HTR-8/SVneo (cell line): ENCODE results near the gene PRUNE1.
A peak's percentile ranks its signal among the peaks of the same experiment; 100 is the strongest.

Experiments used
- DNase-seq: peaks from one replicate; pipeline ENCODE4 v3.0.0; 2011; ENCODE audit warnings: low spot score, mixed read lengths; ENCODE audit not compliant: insufficient read length
- FAIRE-seq: peaks from 2 replicates; lab custom pipeline; 2011; peaks lifted over from hg19 to GRCh38; lab: Jason Lieb, UNC

PRUNE1 gene, protein sequence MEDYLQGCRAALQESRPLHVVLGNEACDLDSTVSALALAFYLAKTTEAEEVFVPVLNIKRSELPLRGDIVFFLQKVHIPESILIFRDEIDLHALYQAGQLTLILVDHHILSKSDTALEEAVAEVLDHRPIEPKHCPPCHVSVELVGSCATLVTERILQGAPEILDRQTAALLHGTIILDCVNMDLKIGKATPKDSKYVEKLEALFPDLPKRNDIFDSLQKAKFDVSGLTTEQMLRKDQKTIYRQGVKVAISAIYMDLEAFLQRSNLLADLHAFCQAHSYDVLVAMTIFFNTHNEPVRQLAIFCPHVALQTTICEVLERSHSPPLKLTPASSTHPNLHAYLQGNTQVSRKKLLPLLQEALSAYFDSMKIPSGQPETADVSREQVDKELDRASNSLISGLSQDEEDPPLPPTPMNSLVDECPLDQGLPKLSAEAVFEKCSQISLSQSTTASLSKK

DNA sequence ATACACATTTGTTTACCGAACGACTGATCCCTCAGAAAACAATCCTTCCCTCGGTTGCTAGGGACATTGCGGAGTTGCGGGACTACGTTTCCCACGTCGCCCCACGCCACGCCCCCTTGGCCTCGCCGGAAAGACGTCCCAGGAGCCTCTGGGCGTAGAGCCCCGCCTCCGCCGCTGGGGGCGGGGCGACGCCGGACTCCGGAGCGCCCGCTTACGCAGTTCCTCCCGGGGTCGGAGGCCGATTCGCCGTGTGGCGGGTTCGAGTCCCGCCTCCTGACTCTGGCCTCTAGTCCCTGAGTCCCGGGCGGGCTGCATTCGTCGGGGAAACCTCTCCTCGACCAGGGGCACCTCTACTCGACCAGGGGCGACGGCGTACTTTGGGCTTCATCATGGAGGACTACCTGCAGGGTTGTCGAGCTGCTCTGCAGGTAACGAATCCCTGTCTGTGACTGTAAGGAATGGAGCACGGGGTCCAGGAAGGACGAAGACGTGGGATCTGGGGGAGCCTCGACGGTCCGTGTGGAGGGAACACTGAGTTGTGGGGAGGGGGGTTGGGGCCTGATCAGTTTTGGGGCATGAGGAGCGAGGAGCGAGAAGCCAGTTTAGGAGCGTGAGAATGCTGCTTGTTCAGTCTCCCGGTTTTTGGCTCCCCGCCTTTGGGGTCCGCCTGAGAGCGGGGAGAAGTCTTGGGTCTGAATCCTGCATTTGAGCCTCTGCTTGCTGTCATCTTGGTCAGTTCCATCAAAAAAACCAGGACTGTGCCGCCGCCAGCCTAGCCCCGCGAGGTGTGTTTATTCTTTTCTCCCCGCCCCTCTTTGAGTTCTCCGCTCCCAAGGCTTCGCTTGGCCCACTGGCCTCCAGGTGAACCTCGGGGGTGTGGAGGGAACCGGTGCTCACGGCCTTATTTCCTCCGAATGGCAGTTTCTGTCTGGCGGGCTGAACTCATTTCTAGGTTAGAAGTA lies at the start of gene PRUNE1:
Gene PRUNE1, plus strand, starts transcription at position 206 of the 962 bp plus-strand sequence. Its CDS starts 184 bp downstream, at position 390.
- DNase-seq (peak; percentile 96), FAIRE-seq (no peak)

DNA sequence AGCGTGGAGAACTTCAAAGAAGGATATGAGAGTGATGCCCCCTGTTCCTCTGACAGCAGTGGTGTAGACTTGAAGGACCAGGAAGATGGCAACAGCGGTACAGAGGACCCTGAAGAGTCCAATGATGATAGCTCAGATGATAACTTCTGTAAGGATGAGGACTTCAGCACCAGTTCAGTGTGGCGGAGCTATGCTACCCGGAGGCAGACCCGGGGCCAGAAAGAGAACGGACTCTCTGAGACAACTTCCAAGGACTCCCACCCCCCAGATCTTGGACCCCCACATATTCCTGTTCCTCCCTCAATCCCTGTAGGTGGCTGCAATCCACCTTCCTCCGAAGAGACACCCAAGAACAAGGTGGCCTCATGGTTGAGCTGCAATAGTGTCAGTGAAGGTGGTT lies 47.6 kb upstream of the PRUNE1 start:
- FAIRE-seq (no peak), DNase-seq (no peak)

DNA sequence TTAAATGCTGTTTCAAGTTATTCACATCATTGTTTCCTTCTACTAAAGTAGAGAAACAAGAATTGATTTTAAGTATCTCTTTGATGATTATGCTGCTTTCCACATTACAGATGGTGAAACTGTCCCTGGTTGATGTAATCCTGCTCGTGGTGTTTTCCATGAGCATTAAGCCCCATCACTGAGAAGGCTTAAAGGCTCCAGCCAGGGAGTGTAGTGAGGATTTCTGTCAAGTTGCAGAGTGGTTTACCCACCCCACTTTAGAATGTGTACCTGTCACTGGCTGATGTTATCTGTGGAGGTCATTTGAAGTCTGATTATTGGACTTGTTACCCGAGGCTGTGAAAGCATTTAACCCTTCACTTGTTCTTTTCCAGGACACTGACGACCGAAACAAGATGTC lies 46.5 kb upstream of the PRUNE1 start:
- no peak for DNase-seq
- no peak for FAIRE-seq

DNA sequence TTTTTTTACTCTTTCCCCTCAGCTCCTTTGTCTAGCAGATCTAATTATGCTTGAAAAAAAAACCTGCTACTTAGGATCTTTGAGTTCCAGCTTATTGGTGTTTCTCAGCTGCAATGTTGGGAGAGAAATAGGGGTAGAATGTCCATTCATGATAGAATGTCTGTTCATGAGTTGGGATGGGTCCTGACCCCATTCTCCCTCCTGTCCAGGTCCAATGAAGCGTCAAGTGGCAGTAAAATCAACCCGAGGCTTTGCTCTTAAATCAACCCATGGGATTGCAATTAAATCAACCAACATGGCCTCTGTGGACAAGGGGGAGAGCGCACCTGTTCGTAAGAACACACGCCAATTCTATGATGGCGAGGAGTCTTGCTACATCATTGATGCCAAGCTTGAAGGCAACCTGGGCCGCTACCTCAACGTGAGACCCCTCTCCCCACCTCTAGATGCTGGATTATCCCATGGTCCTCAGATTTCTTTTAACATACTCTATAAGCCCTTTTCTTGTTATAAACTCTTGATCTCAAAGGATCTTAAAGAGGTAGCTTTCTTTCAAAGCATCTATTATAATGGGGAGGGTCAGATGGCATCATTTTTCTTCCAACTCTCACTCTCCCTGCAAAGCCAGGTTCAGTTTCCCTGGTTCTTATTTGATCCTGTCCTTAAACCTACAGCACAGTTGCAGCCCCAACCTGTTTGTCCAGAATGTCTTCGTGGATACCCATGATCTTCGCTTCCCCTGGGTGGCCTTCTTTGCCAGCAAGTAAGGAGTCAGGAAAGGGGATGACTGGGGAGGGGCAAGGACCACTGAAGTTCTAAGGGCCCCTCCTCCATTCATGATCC lies 44.7 kb upstream of the PRUNE1 start:
- FAIRE-seq (no peak), DNase-seq (no peak)

DNA sequence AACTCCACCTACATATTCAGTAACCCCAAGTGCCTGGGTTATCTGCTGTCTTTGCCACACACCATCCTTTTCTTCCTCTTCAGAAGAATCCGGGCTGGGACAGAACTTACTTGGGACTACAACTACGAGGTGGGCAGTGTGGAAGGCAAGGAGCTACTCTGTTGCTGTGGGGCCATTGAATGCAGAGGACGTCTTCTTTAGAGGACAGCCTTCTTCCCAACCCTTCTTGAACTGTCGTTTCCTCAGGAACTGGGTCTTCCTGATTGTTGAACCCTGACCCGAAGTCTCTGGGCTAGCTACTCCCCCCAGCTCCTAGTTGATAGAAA lies 44.1 kb upstream of the PRUNE1 start:
- FAIRE-seq, result no peak
- DNase-seq, result no peak

DNA sequence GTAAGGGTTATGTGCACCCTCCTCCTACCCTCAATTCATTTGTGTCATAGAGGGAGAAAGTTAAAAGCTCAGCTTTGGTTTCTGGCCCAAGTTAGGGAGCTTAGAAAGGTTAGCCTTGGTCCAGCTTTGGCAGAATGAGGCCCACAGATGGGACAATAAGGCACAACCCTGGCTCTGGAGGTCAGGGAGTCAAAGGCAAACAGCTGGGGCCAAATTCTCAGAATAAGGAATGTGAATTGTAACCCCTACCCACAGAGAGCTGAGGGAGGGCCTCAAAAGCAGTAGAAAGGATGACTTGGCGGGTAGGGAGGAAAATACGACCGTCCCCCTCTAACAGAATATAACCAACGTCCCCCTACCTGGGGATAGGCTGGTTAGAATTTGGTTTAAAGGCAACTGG lies 42.6 kb upstream of the PRUNE1 start:
- no peak for DNase-seq
- FAIRE-seq, result no peak

DNA sequence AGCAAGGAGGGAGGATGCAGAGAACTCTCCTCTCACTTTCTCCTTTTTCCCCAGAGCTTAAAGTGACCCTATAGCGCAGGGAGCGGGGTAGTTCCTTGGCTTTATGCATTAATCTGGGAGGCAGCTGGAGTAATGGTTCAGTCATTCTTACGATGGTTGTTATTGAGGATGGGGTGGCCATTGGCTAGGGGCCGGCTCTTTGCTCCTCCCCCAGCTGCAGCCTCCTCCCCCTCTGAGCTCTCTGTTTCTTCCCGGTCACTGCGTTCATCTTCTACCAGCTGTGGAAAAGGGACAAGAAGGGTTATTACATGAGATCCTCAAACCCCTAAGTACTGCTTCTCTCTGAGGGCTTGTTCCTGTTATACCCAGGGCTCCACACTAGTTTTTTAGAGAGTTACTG lies 42.2 kb upstream of the PRUNE1 start:
- FAIRE-seq (no peak), DNase-seq (no peak)

DNA sequence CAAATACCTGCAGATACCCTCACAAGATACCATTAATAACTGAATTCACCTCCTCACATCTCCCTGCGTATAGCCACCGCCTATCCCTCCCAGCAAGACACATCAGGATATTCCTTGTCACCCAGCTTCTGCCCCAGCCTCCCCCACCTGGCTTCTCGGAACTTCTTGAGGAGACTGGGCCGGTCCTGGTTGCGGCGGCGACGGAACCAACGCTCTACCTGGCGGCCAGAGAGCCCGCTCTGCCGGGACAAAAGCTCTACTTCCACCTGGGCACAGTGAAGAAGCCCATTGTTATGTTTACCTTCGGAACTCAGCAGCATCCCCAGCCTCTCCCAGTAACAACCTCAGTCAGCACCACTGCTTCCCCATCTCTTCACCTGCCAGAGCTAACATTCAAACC lies 40.3 kb upstream of the PRUNE1 start:
- no peak for FAIRE-seq
- DNase-seq, result no peak

DNA sequence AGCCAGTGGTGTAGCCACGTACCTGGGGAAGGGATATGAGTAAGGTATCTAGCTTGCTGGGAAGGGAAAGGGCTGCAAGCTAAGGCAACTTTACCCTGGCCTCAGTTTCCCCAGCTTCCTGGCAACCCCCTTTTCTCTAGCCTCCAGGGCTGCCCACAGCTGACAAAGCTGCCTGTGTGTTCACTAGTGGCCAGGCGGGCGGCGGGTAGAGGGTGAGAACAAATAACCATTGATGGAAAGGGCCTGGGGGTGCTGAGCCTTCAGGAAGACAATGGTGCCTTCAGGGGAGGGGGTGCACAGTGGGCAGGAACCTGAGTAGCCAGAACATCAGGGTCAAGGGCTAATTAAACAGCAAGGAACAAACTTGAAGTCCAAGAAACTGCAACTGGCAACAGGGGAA lies 39.8 kb upstream of the PRUNE1 start:
- no peak for FAIRE-seq
- DNase-seq, result no peak

DNA sequence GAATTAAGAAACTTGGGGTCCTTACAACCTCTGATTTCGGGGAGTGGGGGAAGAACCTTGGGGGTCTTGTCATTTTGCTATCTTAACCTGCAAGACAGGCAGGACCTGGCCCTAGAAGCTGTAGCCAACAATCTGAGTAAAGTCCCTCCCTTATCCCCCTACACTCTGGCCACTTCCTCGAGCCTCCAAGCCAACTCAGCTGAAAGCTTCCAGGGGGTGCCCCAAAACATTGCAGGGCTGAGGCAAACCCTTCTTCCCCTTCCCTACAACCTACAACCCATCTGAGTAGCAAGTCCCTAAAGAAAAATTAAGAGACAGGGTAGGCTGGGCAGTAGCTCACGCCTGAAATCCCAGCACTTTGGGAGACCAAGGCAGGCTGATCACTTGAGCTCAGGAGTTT lies 38.6 kb upstream of the PRUNE1 start:
- FAIRE-seq (no peak), DNase-seq (no peak)

DNA sequence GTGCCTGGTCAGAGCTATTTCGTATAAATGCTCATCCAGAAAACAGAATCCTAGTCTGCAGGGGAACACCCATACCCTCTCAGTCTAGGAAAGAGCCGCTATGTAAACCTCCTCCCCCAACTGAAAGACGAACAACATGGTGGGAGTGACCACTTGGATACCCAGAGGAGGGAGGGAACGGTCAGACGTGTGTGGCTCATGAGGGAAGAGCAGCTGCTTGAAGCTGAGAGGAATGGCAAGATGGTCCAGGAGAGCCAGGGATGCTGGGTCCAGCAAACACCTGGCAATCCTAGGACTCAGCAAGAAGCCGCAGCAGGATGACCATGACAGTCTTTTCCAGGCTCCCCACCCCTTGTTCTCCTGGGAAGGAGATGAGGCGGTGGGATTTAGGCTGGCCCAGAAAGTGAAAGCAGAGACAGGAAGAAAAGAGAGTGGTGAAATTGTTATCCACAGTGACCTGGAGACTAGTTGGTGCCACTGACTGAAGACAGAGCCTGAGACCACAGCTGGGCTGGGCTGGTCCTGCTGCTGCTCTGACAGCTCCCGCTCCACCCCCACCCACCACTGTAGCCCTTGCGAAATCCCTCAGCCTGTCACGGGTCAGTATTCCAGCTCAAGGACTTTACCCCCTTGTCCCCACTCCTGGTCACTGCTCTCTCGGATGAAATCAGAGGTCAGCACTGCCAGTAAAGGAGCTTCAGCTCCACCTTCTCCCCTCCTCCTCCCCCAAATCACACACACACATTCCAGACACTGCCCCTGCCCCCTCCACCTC lies 37.3 kb upstream of the PRUNE1 start:
- no peak for FAIRE-seq

DNA sequence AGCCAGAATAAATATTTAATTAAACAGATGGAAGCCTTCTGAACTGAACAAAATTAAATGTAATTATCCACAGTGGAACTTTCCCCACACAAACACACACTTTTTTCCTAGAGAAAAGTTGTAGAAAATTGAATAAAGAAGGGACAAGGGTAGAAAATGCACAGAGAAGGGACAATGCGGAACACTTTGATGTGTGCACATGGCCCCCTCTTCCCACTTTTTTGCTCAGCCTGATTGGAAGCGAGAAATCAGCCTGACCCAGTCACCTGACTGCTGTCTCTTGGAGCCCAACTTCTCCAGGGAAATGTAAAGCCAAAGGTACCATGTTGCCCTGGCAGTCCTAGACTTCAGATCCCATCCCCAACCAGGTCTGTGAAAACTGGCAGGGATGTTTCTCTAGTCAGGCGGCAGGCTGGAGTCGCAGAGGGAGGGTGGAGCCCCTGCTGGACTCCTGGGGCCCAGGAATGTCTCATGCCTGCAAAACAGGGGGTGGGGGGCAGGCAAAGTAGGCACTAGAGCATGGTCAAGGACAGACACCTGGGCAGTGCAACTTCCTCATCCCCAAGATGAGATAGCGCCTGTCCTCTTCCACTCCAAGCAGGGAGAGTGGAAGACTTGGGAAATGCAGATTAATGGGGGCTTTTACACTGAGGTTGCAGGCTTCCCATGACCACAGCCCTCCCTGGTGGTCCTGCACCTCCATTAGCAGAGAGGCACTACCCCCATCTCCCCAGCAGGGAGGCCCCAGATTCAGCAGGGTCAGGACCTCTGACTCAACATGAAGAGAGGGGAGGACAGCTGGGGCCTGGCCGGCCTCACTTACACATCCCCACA lies 36.4 kb upstream of the PRUNE1 start:
- no peak for FAIRE-seq

More for the DNA sequence above, 37.3 kb upstream of the PRUNE1 start:
- no peak for DNase-seq

DNA sequence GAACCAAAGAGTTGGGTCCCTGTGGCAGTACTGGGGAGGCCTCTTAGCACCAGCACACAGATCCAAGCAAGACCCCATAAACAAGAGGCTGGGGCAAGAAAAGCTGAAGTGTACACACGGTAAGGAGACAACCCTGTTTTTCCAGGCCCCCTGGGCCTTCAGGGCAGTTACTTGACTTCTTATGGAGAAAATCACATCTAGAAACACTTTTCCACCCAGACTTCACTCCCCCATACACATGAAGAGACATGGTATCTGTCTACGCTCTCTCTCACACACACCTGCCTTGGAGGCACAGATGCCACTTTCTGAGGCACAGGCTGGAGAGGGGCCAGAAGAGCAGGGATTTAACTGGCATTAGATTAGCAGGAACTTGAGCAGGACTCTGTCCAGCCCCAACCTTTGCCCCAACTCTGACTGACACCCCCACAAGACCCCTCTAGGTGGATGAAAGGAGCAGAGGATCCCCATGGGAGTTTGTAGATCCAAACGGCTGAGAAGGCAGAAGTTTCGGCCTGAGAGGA lies 35.8 kb upstream of the PRUNE1 start:
- FAIRE-seq (no peak), DNase-seq (no peak)

More for the DNA sequence above, 36.4 kb upstream of the PRUNE1 start:
- no peak for DNase-seq

DNA sequence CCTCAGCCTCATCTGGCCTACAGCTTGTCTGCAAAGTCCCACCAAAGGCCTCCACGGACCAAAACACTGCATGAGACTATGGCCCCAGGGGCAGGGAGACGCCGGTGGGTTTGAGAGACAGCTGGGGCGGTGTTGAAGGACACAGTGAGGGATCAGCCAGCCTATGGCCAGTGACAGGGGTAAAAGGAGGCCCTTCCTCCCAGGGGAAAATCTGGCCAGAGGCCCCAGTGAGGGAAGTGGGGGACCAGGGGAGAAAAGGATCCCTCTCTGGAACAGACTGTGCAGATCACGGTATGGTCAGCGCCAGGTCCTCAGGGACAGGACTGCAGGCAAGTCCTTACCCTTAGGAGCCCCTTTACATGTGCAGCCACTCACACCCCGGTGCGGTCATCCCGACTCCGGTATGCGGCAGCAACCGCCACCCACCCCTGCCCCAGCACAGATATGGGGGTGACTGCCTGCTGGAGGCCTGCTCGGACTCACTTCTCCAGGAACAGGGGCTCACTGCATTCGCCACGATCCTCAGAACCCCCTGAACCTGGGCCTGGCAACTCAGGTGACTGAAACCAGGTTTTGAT lies 34.9 kb upstream of the PRUNE1 start:
- DNase-seq, result no peak
- FAIRE-seq, result no peak

DNA sequence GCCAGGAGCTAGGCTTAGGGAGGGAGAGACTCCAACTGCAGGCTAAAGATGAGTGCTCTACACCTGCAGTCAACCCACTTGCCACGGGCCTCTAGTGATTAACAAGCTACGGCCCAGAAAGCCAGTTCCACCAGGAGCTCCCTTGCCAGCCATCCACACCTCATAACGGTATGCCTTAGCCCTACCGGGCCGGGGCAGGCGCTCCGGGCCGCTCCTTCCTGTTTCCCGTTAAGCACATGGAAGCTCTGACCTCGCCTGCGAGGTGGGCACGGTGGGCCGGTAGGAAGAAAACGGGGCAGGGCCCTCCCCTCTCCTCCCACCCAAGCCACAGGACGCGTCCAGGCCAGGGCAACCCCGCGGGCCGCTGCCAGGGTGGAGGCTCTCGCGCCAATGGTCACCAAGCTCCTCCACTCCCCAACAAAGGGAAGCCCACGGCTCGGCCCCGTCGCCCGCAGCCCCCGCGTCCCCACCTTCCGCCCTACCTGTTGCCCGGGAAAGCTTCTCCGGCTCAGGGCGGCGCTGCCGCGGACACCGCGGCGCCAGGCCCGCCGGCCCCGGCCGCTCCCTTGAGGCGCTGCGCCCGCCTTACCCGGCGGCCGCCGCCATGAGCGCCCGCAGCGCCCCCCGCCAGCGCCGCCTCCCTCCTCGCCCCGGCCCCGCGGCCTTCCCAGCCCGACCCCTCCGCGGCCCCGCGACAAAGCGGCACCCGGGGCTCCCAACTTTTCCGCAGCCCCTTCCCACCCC lies 34.2 kb upstream of the PRUNE1 start:
- FAIRE-seq, result no peak
- DNase-seq, result no peak

DNA sequence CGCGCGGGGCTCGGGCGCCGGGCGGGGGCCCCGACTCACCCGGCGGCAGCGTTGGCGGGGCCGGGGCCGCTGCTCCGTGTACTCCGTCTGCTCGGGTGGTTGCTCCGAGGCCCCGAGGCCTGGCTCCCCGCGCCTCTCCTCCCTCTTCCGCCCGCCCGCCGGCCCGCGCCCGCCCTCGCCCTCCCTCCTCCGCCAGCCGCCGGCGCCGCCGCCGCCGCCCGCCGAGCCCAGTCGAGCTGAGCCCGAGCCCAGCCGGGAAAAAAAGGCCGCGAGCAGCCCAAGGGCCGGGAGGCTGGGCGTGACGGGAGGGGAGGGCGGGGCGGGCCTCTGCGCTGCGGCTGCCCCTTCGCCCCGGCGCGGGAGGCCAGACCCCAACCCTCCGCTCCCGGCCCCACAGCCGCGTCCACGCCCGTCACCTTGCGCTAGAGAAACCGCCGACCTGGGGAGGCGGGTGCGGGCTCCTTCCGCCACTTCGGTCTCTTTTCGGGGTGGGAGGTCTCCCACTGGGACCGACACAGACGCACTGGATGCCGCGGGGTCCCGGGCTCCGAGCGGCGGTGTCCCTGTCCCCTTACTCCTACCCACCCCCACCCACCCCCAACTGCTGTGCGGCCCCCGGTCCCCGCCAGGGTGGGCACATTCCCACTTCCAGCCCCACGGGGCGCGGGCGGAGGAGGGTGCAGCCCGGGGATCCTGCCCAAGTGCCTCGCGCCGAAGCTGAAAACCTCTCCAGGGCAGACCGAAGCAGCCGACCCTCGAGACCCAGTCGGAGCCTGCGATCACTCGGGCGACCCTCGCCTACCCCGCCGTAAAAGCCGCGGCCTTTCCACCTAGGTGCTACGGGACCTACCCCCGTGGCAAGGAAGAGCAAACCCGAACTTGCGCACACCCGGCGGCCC lies 33.4 kb upstream of the PRUNE1 start, which contains the start of gene CERS2:
Gene CERS2, minus strand, starts transcription at position 256 of the 899 bp plus-strand sequence. CDS start 5,745 bp downstream, outside the sequence.
- peak; percentile 68 for DNase-seq
- FAIRE-seq, result no peak
